ENCODE measurements around the gene ABHD10.
"Not testable (repeated sequence)": the region's sequence is repeated elsewhere in the genome, so short reads cannot be mapped to it uniquely, and the experiment has no call there.

Gene ABHD10

DNA sequence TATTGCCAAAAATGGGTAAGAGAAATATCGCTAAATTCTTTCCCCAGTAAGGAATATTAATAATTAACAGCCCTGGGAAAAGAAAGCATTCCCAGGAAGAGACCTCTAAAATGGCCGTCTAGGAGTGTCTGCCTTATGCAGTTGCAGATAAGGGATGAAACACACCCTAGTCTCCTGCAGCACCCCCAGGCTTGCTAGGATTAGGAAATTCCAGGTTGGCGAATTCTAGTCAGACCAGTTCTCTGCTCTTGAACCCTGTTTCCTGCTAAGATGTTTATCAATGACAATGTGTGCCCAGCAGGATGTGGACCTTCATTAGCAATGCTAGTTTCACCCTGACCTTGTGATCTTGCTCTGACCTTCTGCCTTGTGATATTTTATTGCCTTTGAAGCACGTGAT lies 58.4 kb downstream of the ABHD10 start:
- not testable (repeated sequence) for DNase-seq

DNA sequence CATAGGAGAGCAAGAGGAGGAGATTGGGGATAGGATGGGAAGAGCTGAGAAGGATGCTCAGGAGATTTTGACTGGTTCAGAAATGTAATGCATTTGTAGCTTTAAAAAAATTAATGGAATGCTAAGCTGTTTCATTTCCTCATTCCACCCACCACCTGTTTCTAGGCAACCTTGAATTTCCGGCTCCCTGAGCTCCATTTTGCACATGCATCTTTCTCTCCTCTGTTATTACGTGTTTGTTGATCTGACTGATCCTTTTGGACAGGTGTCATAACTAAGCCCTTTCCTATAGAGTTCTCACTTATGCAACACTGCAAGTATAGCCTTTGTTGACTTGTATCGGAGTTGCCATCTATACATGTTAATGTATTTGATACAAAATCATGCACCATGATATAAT lies 60.0 kb downstream of the ABHD10 start:
- DNase-seq = no peak

DNA sequence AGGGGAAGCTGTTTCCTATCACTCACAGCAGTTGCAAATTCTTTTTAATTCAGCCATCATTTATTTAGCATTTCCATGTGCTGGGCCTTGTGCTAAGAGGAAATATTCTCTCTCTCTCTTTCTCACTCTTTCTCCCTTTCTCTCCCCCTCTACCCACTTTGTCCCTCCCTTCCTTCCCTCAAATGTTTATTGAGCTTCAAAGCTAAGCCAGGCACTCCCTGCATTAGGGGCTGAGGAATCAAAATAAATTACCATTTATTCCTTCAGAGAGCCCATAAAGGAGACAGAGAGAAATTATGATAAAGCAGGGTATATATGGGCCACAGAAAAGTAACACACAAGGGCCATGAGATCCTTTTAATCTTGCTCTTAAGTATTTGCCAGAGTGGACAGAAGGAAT lies 62.5 kb downstream of the ABHD10 start:
- no peak for DNase-seq

DNA sequence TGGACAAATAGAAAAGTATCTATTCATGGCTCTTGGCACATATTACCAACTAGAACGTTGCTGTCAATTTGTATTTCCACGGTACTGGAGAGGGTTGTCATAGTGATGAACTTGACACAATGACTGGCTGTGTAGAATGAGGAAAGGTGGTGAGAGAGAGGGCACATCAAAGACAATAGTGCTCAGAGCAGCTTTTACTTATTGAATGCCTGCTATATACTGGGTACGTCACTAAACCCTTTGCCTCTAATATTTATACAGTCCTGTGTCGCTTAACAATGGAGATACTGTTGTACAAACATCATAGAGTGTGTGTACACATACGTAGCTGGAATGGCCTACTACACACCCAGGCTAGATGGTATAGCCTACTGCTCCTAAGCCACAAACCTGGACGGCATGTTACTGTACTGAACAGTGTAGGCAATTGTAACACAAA lies 64.0 kb downstream of the ABHD10 start:
- no peak for DNase-seq
